GM12892 (cell line): ENCODE measurements around the gene NR3C1.
A peak's percentile ranks its signal among the peaks of the same experiment; 100 is the strongest.

Experiments
- POLR2A ChIP-seq: IDR thresholded peaks from 2 replicates; pipeline ENCODE4 v1.6.1; 2011; ENCODE audit warnings: low read depth, low read length, control low read depth
- POLR2AphosphoS5 ChIP-seq: IDR thresholded peaks from 2 replicates; pipeline ENCODE4 v1.6.1; 2011; ENCODE audit warnings: low read depth, low read length, control low read depth

- TF ChIP-seq POLR2AphosphoS5 (peak; percentile 60; the same call in 1 of the 2 replicates), POLR2A (no peak)
Observed at GRCh38 chr5:143277536-143277935, 126.0 kb downstream of the NR3C1 start.
